GM23338 (cell line): Measurements from ENCODE around the gene ASIC3.

Experiments used
- CREB1 ChIP-seq: fragments of 250-450 bp; sonication (Bioruptor Pico); IDR thresholded peaks from 2 replicates; pipeline ENCODE4 v1.5.0; 2020; ENCODE audit warnings: low read depth, mild to moderate bottlenecking, moderate library complexity
- CTCF ChIP-seq, 2 experiments: fragments of 200-600 bp in 1 of 2; sonication (generic) in 1 of 2; conservative IDR thresholded peaks; 2 replicates each; pipeline versions ENCODE4 v1.5.1 to v1.6.1; 2016 to 2017; ENCODE audit warnings: antibody characterized with exemption in 2 of 2, low read depth in 2 of 2, mild to moderate bottlenecking in 2 of 2, moderate library complexity in 1 of 2
- ETS1 ChIP-seq: IDR thresholded peaks from 2 replicates; pipeline ENCODE4 v1.6.1; 2016; ENCODE audit warnings: antibody characterized with exemption
- EZH2 ChIP-seq: fragments of 200-600 bp; sonication (generic); IDR thresholded peaks from one replicate; pipeline ENCODE4 v1.8.0; 2017; ENCODE audit warnings: antibody characterized with exemption, mild to moderate bottlenecking, low read depth; ENCODE audit not compliant: unreplicated experiment
- EZH2phosphoT487 ChIP-seq: fragments of 200-600 bp; sonication (generic); IDR thresholded peaks from one replicate; pipeline ENCODE4 v1.8.1; 2018; ENCODE audit warnings: antibody characterized with exemption; ENCODE audit not compliant: unreplicated experiment
- JUNB ChIP-seq: IDR thresholded peaks from one replicate; pipeline ENCODE4 v1.6.1; 2016; ENCODE audit warnings: antibody characterized with exemption; ENCODE audit not compliant: unreplicated experiment
- NANOG ChIP-seq: IDR thresholded peaks from 2 replicates; pipeline ENCODE4 v1.6.1; 2016; ENCODE audit warnings: antibody characterized with exemption, borderline replicate concordance
- POLR2AphosphoS5 ChIP-seq: IDR thresholded peaks from 2 replicates; pipeline ENCODE4 v1.6.1; 2016; ENCODE audit warnings: antibody characterized with exemption, low read depth
- REST ChIP-seq: IDR thresholded peaks from one replicate; pipeline ENCODE4 v1.6.1; 2018; ENCODE audit warnings: antibody characterized with exemption; ENCODE audit not compliant: unreplicated experiment
- ZNF114 ChIP-seq: fragments of 250-450 bp; sonication (Bioruptor Pico); IDR thresholded peaks from 2 replicates; pipeline ENCODE4 v1.5.0; 2020; ENCODE audit warnings: mild to moderate bottlenecking, moderate library complexity
- ZNF331 ChIP-seq: fragments of 250-450 bp; sonication (Bioruptor Pico); IDR thresholded peaks from 2 replicates; pipeline ENCODE4 v1.5.0; 2020; ENCODE audit warnings: low read depth, mild to moderate bottlenecking, moderate library complexity
- ZNF462 ChIP-seq: fragments of 250-450 bp; sonication (Bioruptor Pico); IDR thresholded peaks from 2 replicates; pipeline ENCODE4 v1.5.0; 2020; ENCODE audit warnings: mild to moderate bottlenecking, moderate library complexity

GRCh38 chr7:151024435-151025056, 23.8 kb upstream of the ASIC3 start, which contains the start of gene ATG9B:
- TF ChIP-seq CTCF (conservative IDR thresholded peaks at IDR 0.05; ENCODE audit: low read depth in 2 of 2) (no peak), EZH2phosphoT487 (no peak), CREB1 (no peak), EZH2 (no peak), POLR2AphosphoS5 (no peak), ZNF114 (CRISPR knock-in tag) (no peak), ZNF331 (no peak), ETS1 (no peak), REST (no peak), JUNB (no peak), NANOG (no peak), ZNF462 (no peak)
